Activated CD8-positive, alpha-beta T cell treated with anti-CD3 and anti-CD28 coated beads for 36 hours (primary cell): ENCODE data around the gene CNNM3. TPM values are rescaled to one million over a fixed set of nuclear protein-coding genes. Genes with fewer than 3 reads are reported as not detected.

Source experiments
- ATAC-seq: fragments of 200-7000 bp; cut with Tn5 transposase; one replicate; pipeline ENCODE4 v1.10.0; 2021; ENCODE audit warnings: mild to moderate bottlenecking, moderate library complexity
- CTCF ChIA-PET: fragments of 350-600 bp; sonication (Branson Sonifier 250); formaldehyde crosslinking; loops from one replicate; lab custom pipeline; 2021; ENCODE audit warnings: antibody characterized with exemption; lab: Charles Lee
- POLR2A ChIA-PET: fragments of 350-600 bp; sonication (Branson Sonifier 250); formaldehyde crosslinking; loops from one replicate; lab custom pipeline; 2021; ENCODE audit warnings: antibody characterized with exemption; lab: Charles Lee
- DNase-seq: peaks from one replicate; pipeline ENCODE4 v3.0.0-alpha.2; 2020
- H3K27ac Mint-ChIP-seq: one replicate; pipeline ENCODE4 v1.8.0; 2021; ENCODE audit warnings: mild to moderate bottlenecking, mixed read lengths
- H3K27me3 Mint-ChIP-seq: one replicate; pipeline ENCODE4 v1.8.0; 2021; ENCODE audit warnings: mixed read lengths
- H3K36me3 Mint-ChIP-seq: one replicate; pipeline ENCODE4 v1.8.0; 2021; ENCODE audit warnings: low read depth, mixed read lengths
- H3K4me1 Mint-ChIP-seq: one replicate; pipeline ENCODE4 v1.8.0; 2021; ENCODE audit warnings: low read depth, mixed read lengths
- H3K4me3 Mint-ChIP-seq: one replicate; pipeline ENCODE4 v1.8.0; 2021; ENCODE audit warnings: mild to moderate bottlenecking, moderate library complexity, mixed read lengths
- H3K9me3 Mint-ChIP-seq: one replicate; pipeline ENCODE4 v1.8.0; 2021; ENCODE audit warnings: mixed read lengths
- CTCF ChIP-seq: fragments of 200-600 bp; IDR thresholded peaks from one replicate; pipeline ENCODE4 v1.8.0; 2022; ENCODE audit warnings: antibody characterized with exemption, mild to moderate bottlenecking
- intact Hi-C: fragments of 100-400 bp; cut with micrococcal nuclease; formaldehyde crosslinking; loops from one replicate; pipeline ENCODE4 v1.10.0; 2022
- total RNA-seq, 2 experiments: library from RNA; stranded (reverse); gene quantifications; one replicate each; pipeline ENCODE4 v1.2.3, GENCODE V29; 2021

Gene CNNM3
- total RNA-seq, 2 experiments from 2014 or later, result 15.8 to 19.3 TPM

- H3K4me3 Mint-ChIP-seq, result no peak overlapping the region
- POLR2A ChIA-PET, result interaction anchor here (0.9 to 1.5 kb wide), 3 partner anchors 9 to 13 kb away, joined by 3 to 7 read pairs (median 4); partner anchors contain the start of gene ANKRD39
- H3K4me1 Mint-ChIP-seq, result no peaks in the 10 kb centered on the region
- CTCF ChIA-PET, result interaction anchor here (1.3 to 4.3 kb wide), 3 partner anchors 10 to 104 kb away, joined by 3 to 18 read pairs (median 5); partner anchors contain the start of gene ANKRD39
- no peak overlapping the region for H3K27ac Mint-ChIP-seq
- ATAC-seq, result no peak
- H3K36me3 Mint-ChIP-seq, result peaks cover 11% of the 10 kb centered on the region
- H3K9me3 Mint-ChIP-seq, result no peaks in the 10 kb centered on the region
- intact Hi-C loops, result no loop called here
- DNase-seq, result no peak
- H3K27me3 Mint-ChIP-seq, result no peaks in the 10 kb centered on the region
- no peak for TF ChIP-seq CTCF
These were observed 31.5 kb downstream of the CNNM3 start for GRCh38 chr2:96847586-96847985.

- intact Hi-C loops, result no loop called here
- H3K9me3 Mint-ChIP-seq, result no peaks in the 10 kb centered on the region
These were observed 32.2 kb downstream of the CNNM3 start for GRCh38 chr2:96848264-96848663.

GRCh38 chr2:96852667-96853066, 36.6 kb downstream of the CNNM3 start:
- TF ChIP-seq CTCF, result no peak
- CTCF ChIA-PET, result interaction anchor here (1.4 to 2.5 kb wide), 2 partner anchors 9 to 98 kb away, joined by 3 to 22 read pairs; partner anchors contain the start of gene ANKRD23
- no peak for ATAC-seq
- Mint-ChIP-seq H3K36me3 (peaks cover 25% of the 10 kb centered on the region), H3K9me3 (no peaks in the 10 kb centered on the region), H3K27ac (no peak overlapping the region), H3K4me3 (no peak overlapping the region), H3K4me1 (peaks cover 16% of the 10 kb centered on the region), H3K27me3 (no peaks in the 10 kb centered on the region)
- POLR2A ChIA-PET, result interaction anchor here (0.9 kb wide), 1 partner anchor 9 kb away, joined by 3 read pairs; the partner anchor contains the start of gene ANKRD23
- DNase-seq, result no peak
- intact Hi-C loops, result no loop called here

More at GRCh38 chr2:96848264-96848663, 32.2 kb downstream of the CNNM3 start:
- DNase-seq (no peak), ATAC-seq (no peak)
- Mint-ChIP-seq H3K36me3 (peaks cover 17% of the 10 kb centered on the region), H3K27me3 (no peaks in the 10 kb centered on the region), H3K27ac (no peak overlapping the region), H3K4me3 (no peak overlapping the region), H3K4me1 (no peaks in the 10 kb centered on the region)
- CTCF ChIA-PET, result interaction anchor here (1.3 to 4.3 kb wide), 3 partner anchors 10 to 103 kb away, joined by 3 to 18 read pairs (median 5); partner anchors contain the start of gene ANKRD39
- POLR2A ChIA-PET, result interaction anchor here (0.9 to 1.3 kb wide), 2 partner anchors 9 to 115 kb away, joined by 3 to 4 read pairs; partner anchors contain the start of gene ANKRD39
- no peak for TF ChIP-seq CTCF

GRCh38 chr2:96853321-96853720, 37.3 kb downstream of the CNNM3 start:
- H3K4me1 Mint-ChIP-seq, result peaks cover 16% of the 10 kb centered on the region

More at GRCh38 chr2:96853321-96853720, 37.3 kb downstream of the CNNM3 start:
- Mint-ChIP-seq H3K27ac (no peak overlapping the region), H3K4me3 (no peak overlapping the region), H3K9me3 (no peaks in the 10 kb centered on the region), H3K36me3 (peaks cover 25% of the 10 kb centered on the region), H3K27me3 (no peaks in the 10 kb centered on the region)
- intact Hi-C loops, result no loop called here
- DNase-seq, result no peak
- ATAC-seq, result no peak
- TF ChIP-seq CTCF, result no peak
- ChIA-PET POLR2A (interaction anchor here (0.6 to 0.9 kb wide), 2 partner anchors 10 to 301 kb away, joined by 3 read pairs; partner anchors contain the start of gene ANKRD23), CTCF (interaction anchor here (1.4 to 2.5 kb wide), 2 partner anchors 10 to 98 kb away, joined by 3 to 22 read pairs; partner anchors contain the start of gene ANKRD23)
